ENCODE results near the gene TLR10.
"Not testable (repeated sequence)": the region's sequence is repeated elsewhere in the genome, so short reads cannot be mapped to it uniquely, and the experiment has no call there.

The TLR10 gene

DNA sequence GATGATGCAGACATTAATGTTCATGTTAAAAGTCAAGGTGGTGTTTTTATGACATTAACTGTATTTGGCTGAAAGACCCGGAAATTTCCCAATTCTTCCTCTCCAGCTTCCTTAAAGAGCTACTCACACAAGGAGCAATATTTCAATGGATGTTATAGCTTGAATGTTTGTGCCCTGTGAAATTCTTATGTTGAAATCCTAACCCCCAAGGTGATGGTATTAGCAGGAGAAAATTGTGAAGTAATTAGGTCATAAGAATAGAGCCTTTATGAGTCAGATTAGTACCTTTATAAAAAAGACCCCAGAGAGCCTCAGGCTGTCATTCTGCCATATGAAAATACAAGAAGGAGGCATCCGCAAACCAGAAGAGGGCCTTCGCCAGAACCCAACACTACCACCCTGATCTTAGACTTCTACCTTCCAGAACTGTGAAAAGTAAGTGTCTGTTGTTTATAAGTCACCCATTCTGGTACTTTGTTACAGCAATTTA is 18.2 kb upstream of the TLR10 start:
- DNase-seq (ENCODE audit: low spot score): no peak

GRCh38 chr4:38800366-38800765 is 17.6 kb upstream of the TLR10 start:
- DNase-seq (ENCODE audit: low spot score): no peak

- no peak for DNase-seq (ENCODE audit: low spot score)
Observed at GRCh38 chr4:38795087-38795486, 12.3 kb upstream of the TLR10 start.

- no peak for DNase-seq (ENCODE audit: low spot score)
Observed at GRCh38 chr4:38794051-38794450, 11.3 kb upstream of the TLR10 start.

GRCh38 chr4:38791010-38791409 is 8.2 kb upstream of the TLR10 start:
- no peak for DNase-seq (ENCODE audit: low spot score)

DNA sequence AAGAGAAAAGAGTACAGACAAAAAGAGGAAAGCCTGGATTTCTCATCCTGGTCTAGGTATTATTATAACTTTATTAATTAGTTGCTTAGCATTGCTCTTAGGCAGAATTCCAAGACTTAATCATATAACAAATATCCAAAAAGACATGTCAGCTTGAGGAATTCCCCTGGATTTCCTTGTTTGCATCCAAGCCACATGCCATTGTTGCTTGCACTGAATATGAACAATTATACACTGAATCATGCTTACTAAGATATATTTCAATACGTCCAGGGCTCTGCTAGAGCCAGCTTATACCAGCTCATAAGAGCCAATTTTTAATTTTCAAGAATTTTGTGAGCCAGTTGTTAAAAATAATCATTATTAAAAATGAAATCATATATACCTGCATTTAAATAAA is 5.5 kb upstream of the TLR10 start:
- DNase-seq (ENCODE audit: low spot score): no peak

DNA sequence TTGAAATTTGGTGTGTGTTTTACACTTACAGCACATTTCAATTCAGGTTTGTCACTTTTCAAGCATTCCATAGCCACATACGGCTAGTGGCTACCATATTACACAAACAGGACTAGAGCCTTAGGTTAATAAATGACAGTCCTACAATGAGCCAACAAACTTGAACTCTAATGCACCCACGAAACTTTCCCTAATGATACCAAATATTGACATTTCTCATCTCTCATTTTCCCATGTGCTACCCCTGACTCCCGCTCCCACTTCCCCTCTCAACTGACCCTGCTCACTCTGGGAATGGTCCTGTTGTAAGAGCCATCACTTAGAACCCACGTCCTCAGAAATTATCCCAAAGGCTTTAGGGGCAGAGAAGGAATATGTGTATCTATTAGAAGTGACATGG is 4.9 kb upstream of the TLR10 start:
- DNase-seq (ENCODE audit: low spot score): peak; percentile 19

DNA sequence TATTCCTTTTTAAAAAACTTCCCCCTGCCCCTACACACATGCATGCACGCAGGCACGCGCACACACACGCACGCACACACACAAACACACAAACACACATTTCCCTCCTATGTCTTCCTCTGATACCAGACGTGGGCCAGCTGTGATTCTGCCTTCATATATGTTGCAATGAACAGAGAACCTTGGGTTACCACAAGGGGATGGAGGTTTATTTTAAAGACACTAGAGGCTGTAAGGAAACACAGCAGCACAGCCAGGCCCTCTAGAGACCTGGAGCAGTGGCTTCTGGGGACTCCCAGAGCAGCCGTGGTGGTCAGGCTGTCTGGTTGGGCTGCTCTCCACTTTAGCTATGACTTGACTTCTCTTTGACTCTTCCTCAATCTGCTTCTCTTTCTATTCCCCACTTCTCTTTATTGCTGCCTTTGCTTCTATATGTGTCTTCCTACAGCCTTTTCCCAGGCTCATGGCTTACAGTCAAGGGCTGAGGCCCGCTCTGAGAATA is 3.2 kb upstream of the TLR10 start:
- DNase-seq (ENCODE audit: low spot score): no peak

- no peak for DNase-seq (ENCODE audit: low spot score)
Observed at GRCh38 chr4:38785041-38785790, 2.4 kb upstream of the TLR10 start.

DNA sequence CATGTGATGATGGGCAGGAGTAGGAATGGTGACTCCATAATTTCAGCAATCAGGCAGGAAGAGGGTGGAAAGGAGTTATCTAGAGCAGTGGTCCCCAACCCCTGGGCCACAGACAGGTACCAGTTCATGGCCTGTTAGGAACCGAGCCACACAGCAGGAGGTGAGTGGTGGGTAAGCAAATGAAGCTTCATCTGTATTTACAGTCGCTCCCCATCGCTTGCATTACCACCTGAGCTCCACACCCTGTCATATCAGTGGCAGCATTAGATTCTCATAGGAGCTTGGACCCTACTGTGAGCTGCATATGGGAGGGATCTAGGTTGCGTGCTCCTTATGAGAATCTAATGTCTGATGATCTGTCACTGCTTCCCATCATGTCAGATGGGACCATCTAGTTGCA is 1.4 kb upstream of the TLR10 start:
- DNase-seq (ENCODE audit: low spot score): no peak

DNA sequence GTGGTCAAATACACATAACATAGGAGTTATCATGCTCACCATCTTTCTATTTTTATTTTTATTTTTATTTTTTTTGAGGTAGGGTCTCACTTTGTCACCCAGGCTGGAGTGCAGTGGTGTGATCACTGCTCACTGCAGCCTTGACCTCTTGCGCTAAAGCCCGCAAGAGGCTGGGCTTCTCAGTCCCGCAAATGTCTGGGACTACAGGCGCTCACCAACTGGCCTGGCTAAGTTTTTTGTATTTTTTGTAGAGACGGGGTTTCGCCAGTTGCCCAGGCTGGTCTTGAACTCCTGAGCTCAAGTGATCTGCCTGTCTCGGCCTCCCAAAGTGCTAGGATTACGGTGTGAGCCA is 295 bp upstream of the TLR10 start:
- DNase-seq (ENCODE audit: low spot score): no peak

- DNase-seq (ENCODE audit: low spot score): no peak
Observed at GRCh38 chr4:38781854-38782261, 932 bp downstream of the TLR10 start.

GRCh38 chr4:38780833-38781484 is 1.8 kb downstream of the TLR10 start:
- DNase-seq (ENCODE audit: low spot score): no peak

DNA sequence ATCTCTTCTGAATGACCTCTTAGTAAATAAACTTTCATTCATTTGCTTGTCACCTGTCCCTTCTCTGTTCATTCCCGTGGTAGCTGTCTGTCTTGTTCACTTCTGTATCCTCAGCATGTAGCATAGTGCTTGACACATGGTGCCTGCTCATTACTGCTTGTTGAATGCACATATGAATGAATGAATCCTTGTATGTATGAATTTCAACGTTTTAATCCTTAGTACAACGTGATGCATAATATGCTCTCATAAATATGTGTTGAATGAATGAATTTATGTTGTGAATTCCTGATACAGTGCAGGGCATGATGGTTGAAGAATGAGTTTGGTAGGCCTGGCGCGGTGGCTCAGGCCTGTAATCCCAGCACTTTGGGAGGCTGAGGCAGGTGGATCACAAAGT is 3.0 kb downstream of the TLR10 start:
- no peak for DNase-seq (ENCODE audit: low spot score)

DNA sequence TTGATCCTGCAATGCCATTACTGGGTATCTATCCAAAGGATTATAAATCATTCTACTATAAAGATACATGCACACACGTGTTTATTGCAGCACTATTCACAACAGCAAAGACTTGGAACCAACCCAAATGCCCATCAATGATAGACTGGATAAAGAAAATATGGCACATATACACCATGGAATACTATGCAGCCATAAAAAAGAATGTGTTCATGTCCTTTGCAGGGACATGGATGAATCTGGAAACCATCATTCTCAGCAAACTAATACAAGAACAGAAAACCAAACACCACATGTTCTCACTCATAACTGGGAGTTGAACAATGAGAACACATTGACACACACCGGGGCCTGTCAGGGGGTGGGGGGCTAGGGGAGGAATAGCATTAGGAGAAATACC is 4.9 kb downstream of the TLR10 start:
- DNase-seq (ENCODE audit: low spot score): not testable (repeated sequence)

DNA sequence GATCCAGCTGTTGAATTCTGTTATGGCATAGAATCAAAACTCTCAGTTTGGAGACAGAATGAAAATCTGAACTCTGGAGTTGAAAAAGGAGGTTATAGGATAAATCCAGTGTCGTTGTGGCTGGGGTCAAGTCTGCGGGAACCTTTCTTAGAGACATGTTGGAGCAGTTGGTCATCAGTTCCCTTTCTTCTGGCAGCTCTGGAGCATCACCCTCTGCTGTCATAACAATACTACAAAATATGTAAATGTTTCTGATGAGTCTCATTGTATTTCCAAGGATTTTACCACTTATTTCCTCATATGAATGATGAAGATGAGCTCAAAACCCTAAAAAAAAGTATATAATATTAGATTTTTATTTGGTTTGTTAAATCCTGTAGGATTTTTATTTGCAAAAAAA is 7.5 kb downstream of the TLR10 start:
- DNase-seq (ENCODE audit: low spot score): no peak

DNA sequence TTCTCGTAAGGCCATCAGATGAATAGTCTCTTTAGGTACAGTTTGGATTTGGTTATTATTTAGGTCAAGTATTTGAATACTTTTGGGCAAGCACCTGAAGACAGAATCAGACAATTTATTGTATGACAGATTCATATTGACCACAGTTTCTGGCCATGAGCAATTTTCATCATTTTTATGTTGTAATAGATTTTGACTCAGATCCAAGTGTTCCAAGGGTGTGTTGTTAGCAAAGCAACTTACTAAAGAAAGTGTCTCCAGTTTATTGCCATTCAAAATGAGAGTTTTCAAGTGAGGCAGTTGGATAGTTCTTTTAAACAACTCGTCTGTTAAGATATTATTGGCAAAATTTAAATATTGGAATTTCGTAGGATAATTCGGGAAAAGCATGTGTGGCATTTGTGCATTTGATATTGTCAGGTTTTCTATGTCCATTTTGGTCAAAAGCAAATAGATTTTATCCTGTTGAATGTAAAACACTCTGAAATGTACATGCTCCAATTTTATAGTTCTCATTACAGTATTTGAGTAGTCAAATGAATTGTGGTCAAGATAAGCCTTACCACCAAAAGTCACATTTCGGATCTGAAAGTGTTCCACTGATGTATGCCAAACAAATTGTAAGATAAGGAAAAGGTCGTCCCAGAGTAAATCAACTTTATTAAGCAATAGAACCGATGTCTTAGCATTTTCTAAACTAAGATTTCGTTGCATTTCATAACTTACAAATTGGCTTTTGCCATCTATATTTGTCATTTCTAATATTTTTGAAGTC is 8.4 kb downstream of the TLR10 start:
- DNase-seq (ENCODE audit: low spot score): no peak

GRCh38 chr4:38770281-38770680 is 12.5 kb downstream of the TLR10 start:
- DNase-seq (ENCODE audit: low spot score): not testable (repeated sequence)

GRCh38 chr4:38769857-38770256 is 12.9 kb downstream of the TLR10 start:
- no peak for DNase-seq (ENCODE audit: low spot score)

DNA sequence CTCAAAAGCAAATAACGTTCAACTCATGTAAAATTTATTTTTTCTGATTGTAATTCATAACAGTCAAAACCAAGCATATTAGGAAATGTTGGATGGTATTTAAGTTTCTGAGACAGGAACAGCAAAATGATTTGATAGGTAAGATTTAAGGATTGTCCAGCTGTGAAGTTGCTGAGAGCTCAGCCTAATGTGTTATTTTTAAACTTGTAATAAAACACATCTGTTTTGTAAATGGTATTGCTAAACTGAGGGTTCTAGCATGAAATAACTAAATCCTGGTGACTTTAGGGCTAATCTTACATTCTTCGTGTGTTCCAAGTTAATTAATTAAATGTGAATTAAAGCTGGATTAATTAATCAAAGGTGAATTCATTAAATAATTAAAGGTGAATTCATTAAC is 13.3 kb downstream of the TLR10 start:
- no peak for DNase-seq (ENCODE audit: low spot score)

DNA sequence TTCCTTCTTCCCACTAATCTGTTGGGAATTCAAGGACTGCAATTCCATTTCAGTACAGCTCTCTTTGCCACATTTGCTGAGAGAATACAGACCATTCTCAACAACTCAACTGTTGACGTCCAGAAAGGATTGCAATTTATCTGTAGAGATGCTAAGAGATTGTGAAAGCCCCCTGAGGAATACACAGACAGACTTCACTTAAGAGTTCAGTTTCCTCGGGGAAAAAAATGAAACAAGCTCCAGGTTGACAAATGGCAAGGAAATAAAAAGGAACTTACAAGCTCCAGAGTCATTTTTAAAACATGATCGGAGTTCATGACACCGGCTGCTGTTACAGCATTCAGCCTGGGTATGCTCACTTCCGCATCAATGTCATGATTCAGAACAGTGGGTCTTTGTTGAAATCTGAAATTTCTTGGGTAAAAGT is 13.8 kb downstream of the TLR10 start:
- DNase-seq (ENCODE audit: low spot score): no peak

DNA sequence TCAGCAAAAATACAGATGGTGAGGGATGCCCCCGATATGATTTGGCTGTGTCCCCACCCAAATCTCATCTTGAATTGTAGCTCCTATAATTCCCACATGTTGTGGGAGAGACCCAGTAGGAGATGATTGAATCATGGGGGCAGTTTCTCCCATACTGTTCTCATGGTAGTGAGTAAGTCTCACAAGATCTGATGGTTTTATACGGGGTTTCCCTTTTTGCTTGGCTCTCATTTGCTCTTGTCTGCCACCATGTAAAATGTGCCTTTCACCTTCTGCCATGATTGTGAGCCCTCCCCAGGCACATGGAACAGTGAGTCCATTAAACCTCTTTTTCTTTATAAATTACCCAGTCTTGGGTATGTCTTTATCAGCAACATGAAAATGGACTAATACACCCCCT is 15.8 kb downstream of the TLR10 start:
- DNase-seq (ENCODE audit: low spot score): not testable (repeated sequence)

DNA sequence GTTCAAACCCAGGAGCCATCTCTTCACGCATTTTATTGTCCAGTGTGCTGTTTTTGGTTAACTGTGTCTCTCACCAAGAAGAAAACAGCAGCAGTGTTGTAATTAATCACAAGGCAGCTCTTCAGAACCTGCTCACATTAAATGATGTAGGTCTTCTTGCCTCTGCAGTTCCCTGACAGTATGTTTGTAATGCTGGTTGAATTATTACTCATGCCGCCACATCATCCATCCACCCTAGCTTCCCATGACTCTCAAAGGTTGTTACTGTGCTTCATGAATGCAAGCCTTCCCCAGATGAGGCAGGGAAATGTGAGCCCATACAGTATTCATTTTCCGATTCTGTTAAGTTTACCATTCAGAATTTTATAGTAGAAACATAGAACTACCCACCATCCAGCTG is 17.4 kb downstream of the TLR10 start:
- DNase-seq (ENCODE audit: low spot score): no peak
